GM19351 (cell line): ENCODE data around the gene PHACTR4.
"Not testable (repeated sequence)": the region's sequence is repeated elsewhere in the genome, so short reads cannot be mapped to it uniquely, and the experiment has no call there.

Experiments
- ATAC-seq: cut with Tn5 transposase; IDR thresholded peaks from one replicate; pipeline ENCODE4 v1.9.1; 2021; ENCODE audit warnings: mild to moderate bottlenecking, moderate library complexity; ENCODE audit not compliant: unreplicated experiment

The PHACTR4 gene

DNA sequence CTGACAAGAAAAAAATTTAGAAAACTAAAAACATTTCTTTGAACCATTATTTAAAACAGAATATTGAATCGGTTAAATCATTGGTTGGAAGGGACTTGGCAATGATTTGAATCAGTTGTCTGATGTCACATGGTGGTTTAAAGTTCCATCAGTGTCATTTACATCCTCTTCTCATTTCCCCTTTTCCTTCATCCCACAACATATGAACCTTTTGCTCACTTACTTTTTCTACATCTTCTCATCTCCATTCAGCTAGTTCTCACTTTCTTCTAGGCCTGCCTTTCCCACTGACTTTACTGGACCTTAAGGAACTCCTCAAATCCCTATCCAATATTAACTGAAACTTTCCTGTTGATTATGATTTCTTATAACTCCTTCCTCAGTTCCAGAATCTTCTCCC, 58.5 kb downstream of the PHACTR4 start:
- no peak for ATAC-seq

DNA sequence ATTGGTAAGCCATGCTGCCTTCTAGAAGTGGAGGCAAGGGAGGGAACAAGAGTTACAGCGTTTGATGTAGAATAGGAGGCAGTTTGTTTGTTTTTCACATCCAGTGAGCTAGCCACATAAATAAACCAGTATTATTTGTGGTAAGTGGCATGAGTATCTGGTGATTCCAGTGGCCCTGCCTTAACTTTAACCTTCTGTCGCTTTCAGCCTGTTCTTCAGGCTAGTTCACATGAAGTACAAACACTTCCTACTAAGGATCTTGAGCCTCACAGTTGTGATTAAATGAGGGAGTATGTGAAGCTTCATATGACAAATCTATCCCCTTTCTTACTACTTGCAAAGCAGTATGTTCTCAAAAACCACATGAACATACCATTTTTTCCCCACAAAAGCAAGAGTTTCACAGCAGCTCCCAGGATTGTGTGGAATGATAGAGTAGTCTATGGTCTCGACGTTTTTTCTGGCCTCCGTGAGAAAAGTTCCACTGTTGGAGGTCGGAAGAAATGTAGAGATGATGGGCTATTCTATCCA, 59.5 kb downstream of the PHACTR4 start:
- ATAC-seq = no peak

DNA sequence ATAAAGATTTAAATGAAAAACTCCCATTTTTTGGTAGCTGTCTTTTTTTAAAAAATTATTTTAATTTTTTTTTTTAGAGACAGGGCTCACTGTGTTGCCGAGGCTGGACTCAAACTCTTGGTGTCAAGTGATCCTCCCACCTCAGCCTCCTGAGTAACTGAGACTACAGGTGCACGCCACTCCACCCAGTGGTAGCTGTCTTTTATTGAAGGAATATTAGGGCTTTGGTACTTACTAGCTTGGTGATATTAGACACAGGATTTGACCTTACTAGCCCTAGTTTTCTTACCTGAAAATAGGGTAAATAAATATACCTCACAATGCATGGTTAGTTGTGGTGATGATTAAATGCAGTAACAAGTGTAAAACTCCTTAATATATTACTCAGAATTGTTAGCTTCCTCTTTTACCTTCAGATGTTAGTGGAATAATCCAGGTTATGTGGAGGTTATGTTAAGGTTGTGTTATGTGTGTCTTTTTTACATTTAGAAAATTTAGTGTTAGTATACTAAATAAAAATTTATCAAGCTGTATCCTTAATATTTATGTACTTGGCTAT, 66.8 kb downstream of the PHACTR4 start:
- ATAC-seq = no peak

DNA sequence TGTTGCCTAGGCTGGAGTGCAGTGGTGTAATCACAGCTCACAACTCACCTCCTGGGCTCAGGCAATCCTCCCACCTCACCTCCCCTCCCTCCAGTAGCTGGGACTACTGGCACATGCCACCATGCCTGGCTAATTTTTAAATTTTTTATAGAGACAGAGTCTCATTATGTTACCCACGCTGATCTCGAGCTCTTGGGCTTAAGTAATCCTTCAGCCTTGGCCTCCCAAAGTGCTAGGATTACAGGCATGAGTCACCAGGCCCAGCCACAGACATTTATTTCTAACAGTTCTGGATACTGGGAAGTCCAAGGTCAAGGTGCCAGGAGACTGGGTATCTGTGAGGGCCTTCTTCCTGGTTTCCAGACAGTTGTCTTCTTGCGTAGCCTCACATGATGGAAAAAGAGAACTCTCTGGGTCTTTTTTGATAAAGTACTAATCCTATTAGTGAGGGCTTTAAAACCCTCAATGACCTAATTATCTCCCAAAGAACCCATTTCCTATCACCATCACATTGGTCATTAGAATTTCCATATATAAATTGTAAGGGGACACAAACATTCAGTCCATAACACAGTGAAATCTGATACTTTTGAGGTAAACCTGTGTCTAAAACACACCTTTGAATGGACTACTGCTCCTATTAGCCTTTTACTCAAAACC, 67.9 kb downstream of the PHACTR4 start:
- no peak for ATAC-seq

DNA sequence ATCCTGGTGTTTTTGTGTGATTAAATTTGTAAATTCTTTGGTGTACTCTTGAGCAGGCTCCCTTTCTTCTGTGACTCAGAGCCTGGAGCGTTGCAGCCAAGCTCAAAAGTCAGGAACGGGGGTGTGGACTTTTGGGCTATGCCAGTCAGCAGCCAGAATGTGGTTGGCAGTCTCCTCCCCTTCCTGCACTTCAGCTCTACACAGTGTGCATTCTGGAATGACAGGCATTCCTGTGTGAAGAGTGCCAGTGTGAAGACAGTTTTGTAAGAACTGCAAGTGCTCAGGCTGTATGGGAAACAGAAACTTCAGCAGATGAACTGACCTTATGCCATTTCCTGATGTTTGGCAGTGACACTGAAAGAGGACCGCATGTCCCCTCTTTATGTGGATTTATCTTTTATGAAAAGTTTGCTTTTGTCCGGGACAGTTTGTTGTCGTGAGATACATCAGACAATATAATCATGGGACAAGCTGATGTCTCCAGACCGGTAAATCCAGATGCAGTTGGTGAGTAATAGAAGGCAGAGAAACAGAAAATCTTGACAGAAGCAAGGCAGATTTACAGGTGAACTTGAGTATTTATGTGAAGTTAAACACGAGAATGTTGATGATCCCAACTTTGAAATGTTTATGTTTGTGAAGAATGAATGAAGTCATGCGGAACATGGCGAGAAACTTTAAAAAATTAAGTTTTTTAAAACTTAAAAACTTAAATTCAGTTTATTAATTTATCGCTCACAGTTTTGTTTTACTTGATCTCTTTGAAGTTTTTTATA, 68.6 kb downstream of the PHACTR4 start:
- no peak for ATAC-seq

DNA sequence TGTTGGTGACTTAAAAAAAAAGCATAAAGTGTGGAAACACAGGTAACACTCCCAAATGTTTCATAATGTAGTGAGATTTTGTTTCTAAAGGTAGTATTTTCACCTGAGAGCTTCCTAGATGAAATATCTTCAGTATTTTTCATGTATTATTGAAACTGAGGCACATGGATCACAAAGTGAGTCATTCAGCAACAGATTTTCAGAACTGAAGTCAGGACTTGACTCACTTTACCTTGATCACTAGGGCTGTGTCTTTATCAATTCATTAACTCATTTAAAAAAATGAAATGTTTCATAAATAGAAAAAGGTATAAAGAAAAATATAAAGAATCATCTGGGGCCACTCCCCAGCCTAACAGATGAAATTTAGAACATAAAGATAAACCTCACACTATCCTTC, 69.8 kb downstream of the PHACTR4 start:
- no peak for ATAC-seq

DNA sequence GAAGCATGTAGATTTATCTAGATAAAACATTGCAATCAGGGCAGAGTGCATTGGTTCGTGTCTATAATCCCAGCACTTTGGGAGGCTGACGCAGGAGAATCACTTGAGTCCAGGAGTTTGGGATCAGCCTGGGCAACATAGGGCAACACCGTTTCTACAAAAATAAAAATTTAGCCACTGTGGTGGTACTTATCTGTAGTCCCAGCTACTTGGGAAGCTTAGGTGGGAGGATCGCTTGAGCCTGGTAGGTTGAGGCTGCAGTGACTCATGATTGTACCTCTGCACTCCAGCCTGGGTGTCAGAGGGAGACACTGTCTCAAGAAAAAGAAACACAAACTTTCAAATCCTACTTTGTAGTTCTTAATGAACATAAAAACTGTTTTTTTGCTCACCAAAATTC, 72.1 kb downstream of the PHACTR4 start:
- no peak for ATAC-seq

DNA sequence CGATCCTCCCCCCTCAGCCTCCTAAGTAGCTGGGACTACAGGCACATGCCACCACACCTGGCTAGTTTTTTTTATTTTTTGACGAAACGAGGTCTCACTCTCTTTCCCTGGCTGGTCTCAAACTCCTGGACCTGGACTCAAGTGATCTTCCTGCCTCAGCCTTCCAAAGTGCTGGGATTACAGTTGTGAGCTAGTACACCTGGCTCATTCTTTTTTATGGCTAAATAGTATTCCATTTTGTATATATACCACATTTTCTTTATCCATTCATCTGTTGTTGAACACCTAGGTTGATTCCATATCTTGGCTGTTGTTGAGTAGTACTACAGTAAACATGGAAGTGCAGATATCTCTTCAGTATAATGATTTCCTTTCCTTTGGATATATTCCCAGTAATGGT, 74.0 kb downstream of the PHACTR4 start:
- ATAC-seq = no peak

DNA sequence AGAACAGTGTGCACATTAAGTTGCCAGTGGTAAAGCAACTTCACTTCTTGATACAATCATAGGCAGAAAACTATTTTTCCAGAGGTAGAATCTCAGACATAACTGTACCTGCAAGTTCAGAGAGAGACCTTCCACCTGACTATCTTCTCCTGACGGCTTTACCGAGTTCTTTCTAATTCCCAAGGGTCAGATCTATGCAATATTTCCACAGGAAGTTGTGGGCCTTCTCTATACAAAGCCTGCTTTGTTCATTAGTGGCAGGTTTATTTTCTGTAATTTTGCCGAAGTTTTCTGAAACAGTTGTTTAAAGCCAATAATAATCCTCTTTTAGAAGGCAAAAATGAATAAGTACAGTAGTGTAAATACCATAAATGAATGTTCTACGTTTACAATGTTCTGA, 78.1 kb downstream of the PHACTR4 start:
- no peak for ATAC-seq

DNA sequence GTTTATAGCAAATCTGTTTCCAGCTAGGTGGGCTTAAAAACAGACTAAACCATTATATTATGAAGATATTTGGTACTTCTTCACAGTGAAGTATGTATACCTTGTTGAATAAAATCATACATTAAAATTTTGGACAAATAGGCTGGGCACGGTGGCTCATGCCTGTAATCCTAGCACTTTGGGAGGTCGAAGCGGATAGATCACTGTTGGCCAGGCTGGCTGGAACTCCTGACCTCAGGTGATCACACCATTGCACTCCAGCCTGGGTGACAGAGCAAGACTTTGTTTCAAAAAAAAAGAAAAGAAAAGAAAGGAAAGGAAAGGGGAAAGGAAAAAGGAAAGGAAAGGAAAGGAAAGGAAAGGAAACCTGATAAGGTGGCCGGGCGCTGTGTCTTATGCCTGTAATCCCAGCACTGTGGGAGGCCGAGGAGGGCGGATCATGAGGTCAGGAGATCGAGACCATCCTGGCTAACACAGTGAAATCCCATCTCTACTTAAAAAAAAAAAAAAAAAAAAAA, 78.6 kb downstream of the PHACTR4 start:
- ATAC-seq = not testable (repeated sequence)

DNA sequence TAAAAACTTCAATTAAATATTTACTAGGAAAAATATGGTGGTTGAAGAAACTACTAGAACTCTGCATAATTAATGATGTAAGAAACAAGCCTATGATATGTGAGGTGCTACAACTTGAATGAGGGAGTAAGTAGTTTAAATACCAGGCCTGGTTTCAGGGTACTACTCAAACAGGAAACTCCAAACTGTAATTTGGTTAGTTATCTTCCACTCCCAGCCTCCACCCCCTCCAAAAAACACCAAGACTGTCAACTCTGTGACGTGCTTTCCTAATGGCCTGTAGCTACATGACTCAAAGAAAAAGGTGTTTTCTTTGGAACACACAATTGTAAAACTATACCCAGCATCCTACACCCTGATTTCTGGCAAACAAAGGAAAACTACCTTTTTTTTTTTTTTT, 80.4 kb downstream of the PHACTR4 start:
- ATAC-seq = no peak

DNA sequence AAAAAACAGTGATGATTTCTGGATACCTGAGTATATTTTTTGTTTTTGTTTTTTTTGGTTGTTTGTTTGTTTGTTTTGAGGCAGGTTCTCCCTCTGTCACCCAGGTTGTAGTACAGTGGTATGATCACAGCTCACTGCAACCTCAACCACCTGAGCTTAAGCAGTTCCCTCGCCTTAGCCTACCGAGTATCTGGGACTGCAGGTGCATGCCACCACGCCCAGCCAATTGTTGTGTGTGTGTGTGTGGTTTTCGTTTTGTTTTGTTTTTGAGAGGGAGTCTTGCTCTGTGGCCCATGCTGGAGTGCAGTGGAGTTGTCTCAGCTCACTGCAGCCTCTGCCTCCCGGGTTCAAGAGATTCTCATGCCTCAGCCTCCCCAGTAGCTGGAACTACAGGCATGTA, 81.0 kb downstream of the PHACTR4 start:
- no peak for ATAC-seq

DNA sequence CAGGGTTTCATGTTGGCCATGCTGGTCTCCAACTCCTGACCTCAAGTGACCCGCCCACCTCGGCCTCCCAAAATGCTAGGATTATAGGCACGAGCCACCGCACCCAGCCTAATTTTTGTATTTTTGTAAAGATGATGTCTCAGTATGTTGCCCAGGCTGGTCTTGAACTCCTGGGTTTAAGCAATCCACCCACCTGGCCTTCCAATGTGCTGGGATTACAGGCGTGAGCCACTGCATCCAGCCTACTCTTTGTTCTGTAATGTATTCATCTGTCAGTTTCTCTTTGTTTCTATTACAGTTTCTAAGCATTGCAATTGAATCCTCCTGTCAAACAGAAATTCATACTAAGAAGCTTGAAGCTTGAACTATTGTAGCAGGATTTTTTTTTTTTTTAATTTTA, 81.5 kb downstream of the PHACTR4 start:
- ATAC-seq = no peak

DNA sequence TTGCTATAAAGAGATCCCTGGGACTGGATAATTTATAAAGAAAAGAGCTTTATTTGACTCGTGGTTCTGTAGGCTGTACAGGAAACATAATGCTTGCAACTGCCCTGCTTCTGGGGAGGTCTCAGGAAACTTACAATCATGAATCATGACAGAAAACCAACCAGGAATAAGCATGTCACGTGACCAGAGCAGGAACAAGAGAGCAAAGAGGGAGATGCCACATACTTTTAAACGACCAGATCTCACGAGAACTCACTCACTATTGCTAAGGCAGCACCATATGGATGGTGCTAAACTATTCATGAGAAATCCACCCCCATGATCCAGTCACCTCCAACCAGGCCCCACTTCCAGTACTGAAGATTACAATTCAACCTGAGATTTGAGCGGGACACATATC, 86.5 kb downstream of the PHACTR4 start:
- ATAC-seq = no peak

DNA sequence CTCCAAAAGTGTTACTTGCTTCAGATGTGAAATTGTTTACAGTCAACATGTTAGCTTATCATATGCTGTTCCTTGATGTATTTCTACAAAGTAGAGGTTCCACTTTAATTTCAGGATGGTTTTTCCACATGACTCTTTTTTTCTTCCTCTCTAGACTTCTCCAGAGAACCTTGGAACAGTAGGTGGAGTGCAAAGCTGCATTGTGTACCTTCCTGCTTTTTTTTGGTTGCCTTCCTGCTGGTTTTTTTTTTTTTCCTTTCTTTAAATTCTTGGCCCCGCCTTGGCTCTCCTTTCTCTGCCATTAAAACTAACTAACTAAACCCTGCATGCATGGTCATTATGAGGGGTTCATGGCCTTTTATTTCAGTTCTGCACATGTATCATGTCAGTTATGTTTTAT, 88.1 kb downstream of the PHACTR4 start:
- no peak for ATAC-seq

DNA sequence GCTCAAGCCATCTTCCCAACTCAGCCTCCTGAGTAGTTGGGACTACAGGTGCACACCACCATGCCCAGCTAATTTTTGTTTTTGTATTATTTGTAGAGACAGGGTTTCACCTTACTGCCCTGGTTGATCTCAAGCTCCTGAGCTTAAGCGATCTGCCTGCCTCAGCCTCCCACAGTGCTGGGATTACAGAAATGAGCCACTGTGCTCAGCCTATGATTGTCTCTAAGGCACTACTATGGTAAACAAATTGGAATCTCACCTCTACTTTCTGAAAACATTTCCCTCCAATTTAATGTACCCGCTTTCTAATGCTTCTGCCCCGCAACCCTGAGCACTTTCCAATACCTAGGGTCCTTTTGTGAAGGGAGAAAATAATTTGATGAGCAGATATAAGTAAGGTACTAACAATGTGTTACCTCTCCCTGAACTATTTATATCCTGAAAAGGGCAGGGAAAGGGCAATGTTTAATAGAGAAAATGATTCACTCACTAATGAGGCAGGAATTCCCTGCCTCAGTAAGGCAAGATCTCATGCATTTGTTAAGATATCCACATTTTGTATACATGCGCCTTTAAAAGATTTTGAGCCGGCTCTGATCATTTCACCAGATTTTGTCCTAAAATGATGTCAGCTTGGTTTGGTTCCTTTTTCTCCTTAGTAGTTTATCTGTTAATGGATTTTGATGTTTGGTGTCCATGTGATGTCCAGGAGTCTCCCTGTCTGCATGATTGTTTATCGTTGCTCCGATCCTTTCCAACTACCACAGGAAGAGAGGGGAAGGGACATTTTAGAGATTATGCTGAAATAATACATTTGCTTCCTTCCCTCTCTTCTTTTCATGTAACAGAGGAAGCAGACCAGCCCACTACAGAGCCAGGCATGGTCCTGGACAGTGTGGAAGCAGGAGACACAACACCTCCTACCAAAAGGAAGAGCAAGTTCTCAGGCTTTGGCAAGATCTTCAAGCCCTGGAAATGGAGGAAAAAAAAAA, 89.0 kb downstream of the PHACTR4 start:
- ATAC-seq = no peak

DNA sequence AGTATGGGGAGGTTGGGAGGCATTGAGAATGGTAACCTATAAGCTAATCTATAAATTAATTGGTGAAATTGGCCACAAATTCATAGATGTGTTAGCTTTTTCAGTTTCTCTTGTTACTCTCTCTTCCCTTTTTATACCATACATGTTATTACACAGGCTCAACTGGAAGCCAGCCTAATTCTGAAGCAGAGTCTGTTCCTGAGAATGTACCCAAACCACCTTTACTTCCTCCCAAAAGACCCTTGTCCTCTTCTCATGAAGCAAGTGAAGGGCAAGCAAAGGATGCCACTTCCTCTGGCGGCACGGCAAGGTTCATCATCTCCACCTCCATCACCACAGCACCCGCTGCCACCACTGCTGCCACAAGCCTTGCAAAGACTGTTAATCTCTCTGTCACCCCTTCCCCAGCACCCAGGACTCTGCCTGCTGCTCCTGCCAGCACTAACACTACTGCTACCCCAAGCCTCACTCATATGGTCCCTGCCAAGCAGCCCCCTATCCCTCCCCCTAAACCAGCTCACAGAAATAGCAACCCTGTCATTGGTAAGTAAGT, 96.8 kb downstream of the PHACTR4 start:
- no peak for ATAC-seq

DNA sequence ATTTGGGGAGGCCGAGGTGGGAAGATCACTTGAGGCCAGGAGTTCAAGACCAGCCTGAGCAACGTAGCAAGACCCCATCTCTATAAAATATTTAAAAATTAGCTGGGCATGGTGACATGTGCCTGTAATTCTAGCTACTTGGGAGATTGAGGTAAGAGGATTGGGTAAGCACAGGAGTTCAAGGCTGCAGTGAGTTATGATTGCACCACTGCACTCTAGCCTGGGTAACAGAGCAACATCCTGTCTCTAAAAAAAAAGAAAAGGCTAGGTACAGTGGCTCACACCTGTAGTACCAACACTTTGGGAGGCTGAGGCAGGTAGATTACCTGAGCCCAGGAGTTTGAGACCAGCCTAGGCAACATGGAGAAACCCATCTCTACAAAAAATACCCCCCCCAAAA, 100.6 kb downstream of the PHACTR4 start:
- no peak for ATAC-seq

DNA sequence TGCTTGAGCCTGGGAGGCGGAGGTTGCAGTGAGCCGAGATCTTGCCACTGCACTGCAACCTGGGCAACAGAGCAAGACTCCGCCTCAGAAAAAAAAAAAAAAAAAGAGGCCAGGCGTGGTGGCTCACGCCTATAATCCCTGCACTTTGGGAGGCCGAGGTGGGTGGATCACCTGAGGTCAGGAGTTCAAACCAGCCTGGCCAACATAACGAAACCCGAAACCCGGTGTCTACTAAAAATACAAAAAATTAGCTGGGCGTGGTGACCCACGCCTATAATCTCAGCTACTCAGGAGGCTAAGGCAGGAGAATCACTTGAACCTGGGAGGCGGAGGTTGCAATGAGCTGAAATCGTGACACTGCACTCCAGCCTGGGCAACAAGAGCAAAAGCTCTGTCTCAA, 110.0 kb downstream of the PHACTR4 start:
- ATAC-seq = not testable (repeated sequence)

DNA sequence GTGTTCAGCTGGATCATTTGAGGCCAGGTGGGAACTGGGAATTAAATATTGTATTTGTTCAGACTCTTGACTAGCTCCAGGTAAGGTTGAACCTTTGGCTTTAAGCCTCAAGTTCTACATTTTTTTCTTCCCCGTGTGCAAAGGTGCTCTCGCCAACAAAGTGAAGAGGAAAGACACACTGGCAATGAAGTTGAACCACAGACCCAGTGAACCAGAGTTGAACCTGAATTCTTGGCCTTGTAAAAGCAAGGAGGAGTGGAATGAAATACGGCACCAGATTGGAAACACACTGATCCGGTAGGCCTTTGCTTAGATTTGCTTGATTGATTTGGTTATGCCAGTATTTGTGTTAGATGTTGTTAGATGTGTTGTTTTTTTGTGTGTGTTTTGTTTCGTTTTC, 110.8 kb downstream of the PHACTR4 start:
- ATAC-seq = no peak
